Neural cell (in vitro differentiated cells): Measurements from ENCODE around the gene ASIC2. TPM values are rescaled to one million over a fixed set of nuclear protein-coding genes. Genes with fewer than 3 reads are reported as not detected.

Experiments used
- H2AFZ ChIP-seq: fragments of 200-600, 300-800 bp; sonication (generic), shearing (Covaris generic); 2 replicates; pipeline ENCODE4 v1.6.0; 2014; ENCODE audit warnings: low read depth, mild to moderate bottlenecking, antibody characterized with exemption, low read length, moderate library complexity
- H3F3A ChIP-seq: fragments of 200-600 bp; shearing (Covaris generic); 2 replicates; pipeline ENCODE4 v1.6.1; 2016; ENCODE audit warnings: mild to moderate bottlenecking, moderate library complexity, mixed read lengths, antibody characterized with exemption, low read length; ENCODE audit not compliant: insufficient read depth, poor library complexity, severe bottlenecking
- H3K27ac ChIP-seq: fragments of 200-600, 300-800 bp; sonication (generic), shearing (Covaris generic); 2 replicates; pipeline ENCODE4 v1.5.1; 2014; ENCODE audit warnings: mild to moderate bottlenecking, low read length, moderate library complexity
- H3K27me3 ChIP-seq: fragments of 300-800, 200-600 bp; sonication (generic), shearing (Covaris generic); 2 replicates; pipeline ENCODE4 v1.6.0; 2014; ENCODE audit warnings: mild to moderate bottlenecking, low read depth, low read length, moderate library complexity; ENCODE audit not compliant: insufficient read depth
- H3K36me3 ChIP-seq: fragments of 300-800, 200-600 bp; sonication (generic), shearing (Covaris generic); 2 replicates; pipeline ENCODE4 v1.5.1; 2014; ENCODE audit warnings: mild to moderate bottlenecking, antibody characterized with exemption, low read length, moderate library complexity; ENCODE audit not compliant: insufficient read depth
- H3K4me2 ChIP-seq: fragments of 300-800, 200-600 bp; sonication (generic), shearing (Covaris generic); 2 replicates; pipeline ENCODE4 v1.6.0; 2014; ENCODE audit warnings: mild to moderate bottlenecking, low read length
- H3K4me3 ChIP-seq: fragments of 300-800, 200-600 bp; sonication (generic), shearing (Covaris generic); 2 replicates; pipeline ENCODE4 v1.5.1; 2014; ENCODE audit warnings: mild to moderate bottlenecking, low read length, moderate library complexity
- H3K79me2 ChIP-seq: fragments of 200-600 bp; shearing (Covaris generic); replicated peaks from 2 replicates; pipeline ENCODE4 v1.6.0; 2014; ENCODE audit warnings: mild to moderate bottlenecking, low read length, moderate library complexity; ENCODE audit not compliant: insufficient read depth
- H3K9ac ChIP-seq: fragments of 300-800, 200-600 bp; sonication (generic), shearing (Covaris generic); 2 replicates; pipeline ENCODE4 v1.6.1; 2016; ENCODE audit warnings: mild to moderate bottlenecking, low read length, mixed read lengths
- H3K9me2 ChIP-seq: fragments of 200-600 bp; shearing (Covaris generic); 2 replicates; pipeline ENCODE4 v1.6.1; 2016; ENCODE audit warnings: mild to moderate bottlenecking, low read length, mixed read lengths; ENCODE audit not compliant: insufficient read depth
- H3K9me3 ChIP-seq: fragments of 200-600, 300-800 bp; sonication (generic), shearing (Covaris generic); 2 replicates; pipeline ENCODE4 v1.6.1; 2016; ENCODE audit warnings: mild to moderate bottlenecking, mixed run types, low read length, moderate library complexity, mixed read lengths
- H4K20me1 ChIP-seq: fragments of 200-600 bp; shearing (Covaris generic); 2 replicates; pipeline ENCODE4 v1.6.1; 2016; ENCODE audit warnings: mild to moderate bottlenecking, mixed run types; ENCODE audit not compliant: insufficient read depth
- EP300 ChIP-seq: fragments of 450-650 bp; conservative IDR thresholded peaks from 2 replicates; pipeline ENCODE4 v1.6.1; 2014; ENCODE audit warnings: antibody characterized with exemption, mild to moderate bottlenecking, moderate library complexity; ENCODE audit not compliant: poor library complexity, severe bottlenecking
- EZH2 ChIP-seq: fragments of 200-600, 300-800 bp; shearing (Covaris generic), sonication (generic); IDR thresholded peaks from 2 replicates; pipeline ENCODE4 v1.6.1; 2014; ENCODE audit warnings: antibody characterized with exemption, low read length, borderline replicate concordance, mild to moderate bottlenecking; ENCODE audit not compliant: insufficient read depth, poor library complexity, severe bottlenecking
- MXI1 ChIP-seq: fragments of 450-650 bp; conservative IDR thresholded peaks from 2 replicates; pipeline ENCODE4 v1.6.1; 2014; ENCODE audit warnings: antibody characterized with exemption, mild to moderate bottlenecking; ENCODE audit not compliant: poor library complexity, severe bottlenecking
- POLR2AphosphoS5 ChIP-seq: IDR thresholded peaks from 2 replicates; pipeline ENCODE4 v1.6.1; 2012
- RAD21 ChIP-seq: fragments of 450-650 bp; conservative IDR thresholded peaks from 2 replicates; pipeline ENCODE4 v1.6.1; 2014; ENCODE audit warnings: antibody characterized with exemption, mild to moderate bottlenecking, moderate library complexity
- SMC3 ChIP-seq: fragments of 450-650 bp; conservative IDR thresholded peaks from 2 replicates; pipeline ENCODE4 v1.6.1; 2014; ENCODE audit warnings: antibody characterized with exemption, mild to moderate bottlenecking, moderate library complexity; ENCODE audit not compliant: poor library complexity
- TAF1 ChIP-seq: IDR thresholded peaks from 2 replicates; pipeline ENCODE4 v1.6.1; 2012; ENCODE audit warnings: low read depth
- polyA plus RNA-seq: library from polyadenylated mRNA; depleted of rRNA; stranded (reverse); fragments of >200 nt; gene quantifications from 2 replicates; pipeline ENCODE4 v1.2.3, GENCODE V29; 2014
- TF ChIP-seq, protein P1 (sequence below): IDR thresholded peaks from 2 replicates; pipeline ENCODE4 v1.6.1; 2012; ENCODE audit warnings: borderline replicate concordance

The ASIC2 gene
- polyA plus RNA-seq, 1 donor from 2014 or later = 2.4 TPM

GRCh38 chr17:33303254-33303653 is 10.2 kb upstream of the ASIC2 start:
- Histone ChIP-seq H3K27me3 (no peaks in the 10 kb centered on the region), H3K9me2 (no peaks in the 10 kb centered on the region), H3F3A (no peaks in the 10 kb centered on the region), H3K9ac (no peak overlapping the region), H3K27ac (no peak overlapping the region), H2AFZ (no peak overlapping the region), H3K9me3 (peaks cover 3% of the 10 kb centered on the region), H3K79me2 (no peaks in the 10 kb centered on the region), H3K36me3 (no peaks in the 10 kb centered on the region), H3K4me3 (no peak overlapping the region), H3K4me2 (no peak overlapping the region), H4K20me1 (no peaks in the 10 kb centered on the region)
- TF ChIP-seq POLR2AphosphoS5 = no peak
- no peak for TF ChIP-seq RAD21
- no peak for TF ChIP-seq EZH2
- no peak for TF ChIP-seq EP300
- TF ChIP-seq TAF1 = no peak
- TF ChIP-seq SMC3 = no peak
- no peak for TF ChIP-seq MXI1
- TF ChIP-seq, protein P1, sequence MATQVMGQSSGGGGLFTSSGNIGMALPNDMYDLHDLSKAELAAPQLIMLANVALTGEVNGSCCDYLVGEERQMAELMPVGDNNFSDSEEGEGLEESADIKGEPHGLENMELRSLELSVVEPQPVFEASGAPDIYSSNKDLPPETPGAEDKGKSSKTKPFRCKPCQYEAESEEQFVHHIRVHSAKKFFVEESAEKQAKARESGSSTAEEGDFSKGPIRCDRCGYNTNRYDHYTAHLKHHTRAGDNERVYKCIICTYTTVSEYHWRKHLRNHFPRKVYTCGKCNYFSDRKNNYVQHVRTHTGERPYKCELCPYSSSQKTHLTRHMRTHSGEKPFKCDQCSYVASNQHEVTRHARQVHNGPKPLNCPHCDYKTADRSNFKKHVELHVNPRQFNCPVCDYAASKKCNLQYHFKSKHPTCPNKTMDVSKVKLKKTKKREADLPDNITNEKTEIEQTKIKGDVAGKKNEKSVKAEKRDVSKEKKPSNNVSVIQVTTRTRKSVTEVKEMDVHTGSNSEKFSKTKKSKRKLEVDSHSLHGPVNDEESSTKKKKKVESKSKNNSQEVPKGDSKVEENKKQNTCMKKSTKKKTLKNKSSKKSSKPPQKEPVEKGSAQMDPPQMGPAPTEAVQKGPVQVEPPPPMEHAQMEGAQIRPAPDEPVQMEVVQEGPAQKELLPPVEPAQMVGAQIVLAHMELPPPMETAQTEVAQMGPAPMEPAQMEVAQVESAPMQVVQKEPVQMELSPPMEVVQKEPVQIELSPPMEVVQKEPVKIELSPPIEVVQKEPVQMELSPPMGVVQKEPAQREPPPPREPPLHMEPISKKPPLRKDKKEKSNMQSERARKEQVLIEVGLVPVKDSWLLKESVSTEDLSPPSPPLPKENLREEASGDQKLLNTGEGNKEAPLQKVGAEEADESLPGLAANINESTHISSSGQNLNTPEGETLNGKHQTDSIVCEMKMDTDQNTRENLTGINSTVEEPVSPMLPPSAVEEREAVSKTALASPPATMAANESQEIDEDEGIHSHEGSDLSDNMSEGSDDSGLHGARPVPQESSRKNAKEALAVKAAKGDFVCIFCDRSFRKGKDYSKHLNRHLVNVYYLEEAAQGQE = no peak

- H3K36me3 ChIP-seq = no peaks in the 10 kb centered on the region
- H3K9ac ChIP-seq = no peak overlapping the region
- no peak for TF ChIP-seq SMC3
- TF ChIP-seq EZH2 = no peak
- no peak for TF ChIP-seq POLR2AphosphoS5
- no peak for TF ChIP-seq TAF1
- no peaks in the 10 kb centered on the region for H4K20me1 ChIP-seq
- H3K27me3 ChIP-seq = no peaks in the 10 kb centered on the region
- H3K27ac ChIP-seq = no peak overlapping the region
- no peaks in the 10 kb centered on the region for H3K79me2 ChIP-seq
- H2AFZ ChIP-seq = no peak overlapping the region
- H3K4me3 ChIP-seq = no peak overlapping the region
- no peaks in the 10 kb centered on the region for H3F3A ChIP-seq
- peaks cover 3% of the 10 kb centered on the region for H3K9me3 ChIP-seq
- no peak overlapping the region for H3K4me2 ChIP-seq
- no peaks in the 10 kb centered on the region for H3K9me2 ChIP-seq
Measured at GRCh38 chr17:33302394-33302793, 9.3 kb upstream of the ASIC2 start.

- no peak for TF ChIP-seq MXI1
- TF ChIP-seq, protein P1 = no peak
- Histone ChIP-seq H4K20me1 (no peaks in the 10 kb centered on the region), H3K27me3 (peaks cover 8% of the 10 kb centered on the region), H3K4me2 (no peak overlapping the region), H3K9me2 (no peaks in the 10 kb centered on the region), H3K9me3 (peaks cover 3% of the 10 kb centered on the region), H3K27ac (no peak overlapping the region), H3F3A (no peaks in the 10 kb centered on the region), H3K36me3 (no peaks in the 10 kb centered on the region), H3K4me3 (no peak overlapping the region), H3K9ac (no peak overlapping the region), H2AFZ (no peak overlapping the region), H3K79me2 (no peaks in the 10 kb centered on the region)
Measured at GRCh38 chr17:33300241-33300640, 7.1 kb upstream of the ASIC2 start.
